IPS-20b (cell line): ENCODE results near the gene LRRC30.

ENCODE experiments used
- H3K27ac ChIP-seq: one replicate; pipeline ENCODE4 v1.5.1; 2013; ENCODE audit warnings: low read length
- H3K27me3 ChIP-seq: 2 replicates; pipeline ENCODE4 v1.6.1; 2013; ENCODE audit warnings: mild to moderate bottlenecking, low read length, inconsistent platforms; ENCODE audit not compliant: insufficient read depth
- H3K36me3 ChIP-seq: 2 replicates; pipeline ENCODE4 v1.6.1; 2013; ENCODE audit warnings: low read depth, mild to moderate bottlenecking, inconsistent platforms, low read length, moderate library complexity; ENCODE audit not compliant: insufficient read depth
- H3K4me1 ChIP-seq: 2 replicates; pipeline ENCODE4 v1.6.1; 2013; ENCODE audit warnings: mild to moderate bottlenecking, control low read depth, inconsistent platforms, low read length, moderate library complexity; ENCODE audit not compliant: insufficient read depth
- H3K4me3 ChIP-seq: 2 replicates; pipeline ENCODE4 v1.5.1; 2013; ENCODE audit warnings: mild to moderate bottlenecking, low read length, inconsistent platforms
- H3K9ac ChIP-seq: 2 replicates; pipeline ENCODE4 v1.6.1; 2013; ENCODE audit warnings: low read depth, mild to moderate bottlenecking, inconsistent platforms, low read length, moderate library complexity
- H3K9me3 ChIP-seq: 2 replicates; pipeline ENCODE4 v1.6.1; 2013; ENCODE audit warnings: mild to moderate bottlenecking, low read depth, low read length, inconsistent platforms; ENCODE audit not compliant: insufficient read depth

LRRC30 gene

GRCh38 chr18:7242926-7243325, 12.0 kb downstream of the LRRC30 start:
- no peaks in the 10 kb centered on the region for H3K36me3 ChIP-seq
- H3K9ac ChIP-seq = no peak overlapping the region
- H3K27ac ChIP-seq = no peak overlapping the region
- peaks cover 4% of the 10 kb centered on the region; the same call in 1 of the 2 replicates for H3K9me3 ChIP-seq
- no peaks in the 10 kb centered on the region for H3K27me3 ChIP-seq
- H3K4me3 ChIP-seq = no peak overlapping the region
- no peaks in the 10 kb centered on the region for H3K4me1 ChIP-seq

DNA sequence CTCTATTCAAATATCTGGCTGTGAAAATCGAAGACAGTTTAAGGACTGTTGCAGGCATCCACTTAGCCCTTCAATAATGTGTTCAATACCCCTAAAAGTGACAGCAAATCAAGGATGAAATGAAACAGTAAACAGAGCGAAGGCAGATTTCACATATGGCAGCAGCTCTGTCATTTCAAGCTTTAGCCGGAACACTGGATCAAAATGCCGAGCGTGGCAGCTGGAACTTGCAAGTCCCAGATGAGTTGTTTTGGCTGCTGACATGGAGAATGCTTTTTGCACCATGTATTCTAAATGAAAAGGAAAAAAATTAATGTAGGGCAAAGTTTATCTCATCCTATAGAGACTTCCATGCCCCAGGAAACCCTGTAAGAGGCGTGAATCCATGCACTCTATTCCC, 18.0 kb downstream of the LRRC30 start:
- Histone ChIP-seq H3K9me3 (no peaks in the 10 kb centered on the region), H3K27me3 (no peaks in the 10 kb centered on the region), H3K4me3 (no peak overlapping the region), H3K36me3 (no peaks in the 10 kb centered on the region), H3K4me1 (peaks cover 3% of the 10 kb centered on the region; the same call in 1 of the 2 replicates), H3K27ac (no peak overlapping the region), H3K9ac (no peak overlapping the region)

GRCh38 chr18:7254163-7254562, 23.3 kb downstream of the LRRC30 start:
- no peak overlapping the region for H3K27ac ChIP-seq
- no peak overlapping the region for H3K4me3 ChIP-seq
- H3K9me3 ChIP-seq = no peaks in the 10 kb centered on the region
- H3K9ac ChIP-seq = no peak overlapping the region
- H3K4me1 ChIP-seq = peaks cover 3% of the 10 kb centered on the region; the same call in 1 of the 2 replicates
- no peaks in the 10 kb centered on the region for H3K27me3 ChIP-seq
- no peaks in the 10 kb centered on the region for H3K36me3 ChIP-seq

DNA sequence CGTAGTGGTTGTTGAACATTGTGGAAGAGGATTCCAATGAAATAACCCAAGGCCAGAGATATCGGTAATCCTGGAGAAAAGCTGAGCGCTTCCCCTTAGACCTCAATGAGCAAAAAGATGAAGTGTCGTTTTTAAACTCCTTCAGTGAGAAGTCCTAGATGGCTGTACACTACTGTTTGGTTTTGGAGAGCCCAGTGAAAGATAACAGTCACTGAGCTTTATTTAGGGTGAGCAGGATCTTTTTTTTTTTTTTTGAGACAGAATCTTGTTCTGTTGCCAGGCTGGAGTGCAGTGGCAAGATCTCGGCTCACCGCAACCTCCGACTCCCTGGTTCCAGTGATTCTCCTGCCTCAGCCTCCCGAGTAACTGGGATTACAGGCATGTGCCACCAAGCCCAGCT, 24.2 kb downstream of the LRRC30 start:
- Histone ChIP-seq H3K9ac (no peak overlapping the region), H3K27me3 (no peaks in the 10 kb centered on the region), H3K4me3 (no peak overlapping the region), H3K4me1 (peaks cover 3% of the 10 kb centered on the region; the same call in 1 of the 2 replicates), H3K36me3 (no peaks in the 10 kb centered on the region), H3K9me3 (no peaks in the 10 kb centered on the region), H3K27ac (no peak overlapping the region)

DNA sequence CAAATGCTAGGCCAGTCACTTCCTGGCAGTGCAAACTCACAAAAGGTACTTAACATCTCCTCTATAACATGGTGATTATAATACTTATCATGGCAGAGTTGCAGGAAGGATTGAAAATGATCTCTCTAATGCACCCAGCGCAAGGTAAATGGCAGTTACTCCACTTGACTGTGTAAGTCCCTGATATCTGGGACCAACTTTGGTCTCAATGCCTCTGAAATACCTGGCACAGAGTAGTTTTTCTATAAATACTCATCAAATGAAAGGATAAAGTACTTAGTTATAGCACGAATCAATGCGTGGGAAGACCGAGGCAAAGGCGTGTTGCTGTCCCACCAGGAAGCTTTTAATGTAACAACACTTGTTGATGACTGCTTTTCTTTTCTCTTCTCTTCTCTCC, 24.8 kb downstream of the LRRC30 start:
- no peaks in the 10 kb centered on the region for H3K27me3 ChIP-seq
- peaks cover 3% of the 10 kb centered on the region; the same call in 1 of the 2 replicates for H3K4me1 ChIP-seq
- H3K36me3 ChIP-seq = no peaks in the 10 kb centered on the region
- no peaks in the 10 kb centered on the region for H3K9me3 ChIP-seq
- no peak overlapping the region for H3K4me3 ChIP-seq
- no peak overlapping the region for H3K27ac ChIP-seq
- H3K9ac ChIP-seq = no peak overlapping the region

DNA sequence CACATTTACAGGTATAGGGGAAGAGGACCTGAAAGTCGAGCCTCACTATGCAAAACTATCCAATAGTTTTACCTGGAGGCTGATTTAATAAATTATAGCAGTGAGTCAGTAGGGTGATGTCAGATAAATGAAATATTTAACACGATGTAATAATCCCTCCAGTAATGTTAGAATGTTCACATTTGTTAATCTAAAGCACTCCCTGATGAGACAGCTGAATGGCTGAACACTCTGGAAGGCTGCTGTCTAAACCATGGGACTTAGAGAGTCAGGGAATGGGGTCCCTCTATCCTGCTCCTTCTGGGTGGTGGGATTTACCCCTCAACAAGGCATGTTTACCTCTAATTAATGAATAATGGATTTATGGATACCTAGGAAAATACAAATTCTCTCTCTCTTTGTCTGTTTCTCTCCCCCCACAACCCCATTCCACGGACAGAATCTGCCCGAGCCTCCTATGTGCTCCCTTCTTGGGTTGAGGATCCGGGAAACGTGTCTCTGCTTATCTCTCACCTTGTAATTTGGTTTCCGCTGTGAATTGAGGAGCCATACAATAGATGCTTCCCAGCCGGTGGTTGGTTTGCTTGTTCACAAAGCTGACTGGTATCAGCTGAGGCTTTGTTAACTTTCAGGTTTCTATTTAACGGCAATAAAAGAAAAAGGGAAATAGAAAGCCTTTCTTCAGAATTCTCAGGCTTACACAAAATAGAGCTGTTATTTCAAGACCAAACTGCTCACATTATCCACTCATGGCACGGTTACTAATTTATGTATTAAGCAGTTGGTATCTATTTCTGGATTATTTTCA, 25.9 kb downstream of the LRRC30 start:
- H3K27me3 ChIP-seq = no peaks in the 10 kb centered on the region
- H3K27ac ChIP-seq = no peak overlapping the region
- no peaks in the 10 kb centered on the region for H3K9me3 ChIP-seq
- H3K4me1 ChIP-seq = peaks cover 3% of the 10 kb centered on the region; the same call in 1 of the 2 replicates
- H3K4me3 ChIP-seq = no peak overlapping the region
- no peaks in the 10 kb centered on the region for H3K36me3 ChIP-seq
- H3K9ac ChIP-seq = no peak overlapping the region

DNA sequence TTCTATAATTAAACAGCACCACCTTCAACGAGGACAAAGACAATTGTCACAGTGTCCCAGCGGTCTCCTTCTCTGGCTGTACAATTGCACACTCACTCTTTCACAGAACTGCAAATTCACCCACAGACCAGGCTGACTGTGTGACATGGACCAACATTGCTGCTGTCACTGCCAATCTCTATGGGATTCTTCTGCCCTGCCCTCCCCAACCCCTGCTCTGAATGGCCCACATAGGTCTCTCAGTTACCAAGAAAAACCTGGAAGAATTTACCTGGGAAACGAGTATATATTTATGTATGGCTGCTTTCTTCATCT, 26.5 kb downstream of the LRRC30 start:
- Histone ChIP-seq H3K4me3 (no peak overlapping the region), H3K27ac (no peak overlapping the region), H3K4me1 (peaks cover under 1% of the 10 kb centered on the region; the same call in 1 of the 2 replicates), H3K9ac (no peak overlapping the region), H3K9me3 (no peaks in the 10 kb centered on the region), H3K36me3 (no peaks in the 10 kb centered on the region), H3K27me3 (no peaks in the 10 kb centered on the region)

- Histone ChIP-seq H3K9me3 (no peaks in the 10 kb centered on the region), H3K9ac (no peak overlapping the region), H3K27me3 (no peaks in the 10 kb centered on the region), H3K4me3 (no peak overlapping the region), H3K36me3 (no peaks in the 10 kb centered on the region), H3K4me1 (no peaks in the 10 kb centered on the region; the same call in 1 of the 2 replicates), H3K27ac (no peak overlapping the region)
Observed at GRCh38 chr18:7259475-7259874, 28.6 kb downstream of the LRRC30 start.

DNA sequence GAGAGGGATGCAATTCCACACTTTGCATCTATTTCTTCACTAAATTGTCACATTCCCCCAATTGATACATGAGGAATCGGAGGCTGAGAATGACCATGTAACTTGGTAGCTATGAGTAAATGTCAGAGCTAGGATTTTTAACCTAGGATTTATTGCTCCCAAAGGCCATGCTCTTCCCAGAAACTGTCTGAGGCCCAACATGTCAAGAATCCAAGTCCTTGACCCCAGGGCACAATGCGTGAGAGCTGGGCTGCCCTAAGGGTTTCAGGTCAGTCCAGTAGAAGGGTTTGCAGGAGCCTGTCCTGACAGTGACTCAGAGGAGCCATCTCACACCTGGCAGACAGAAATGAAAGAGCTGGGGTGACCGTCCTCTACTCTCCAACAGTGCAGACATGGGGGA, 30.3 kb downstream of the LRRC30 start:
- Histone ChIP-seq H3K27ac (no peak overlapping the region), H3K4me3 (no peak overlapping the region), H3K27me3 (no peaks in the 10 kb centered on the region), H3K9me3 (no peaks in the 10 kb centered on the region), H3K36me3 (no peaks in the 10 kb centered on the region), H3K9ac (no peak overlapping the region), H3K4me1 (no peaks in the 10 kb centered on the region; the same call in 1 of the 2 replicates)

DNA sequence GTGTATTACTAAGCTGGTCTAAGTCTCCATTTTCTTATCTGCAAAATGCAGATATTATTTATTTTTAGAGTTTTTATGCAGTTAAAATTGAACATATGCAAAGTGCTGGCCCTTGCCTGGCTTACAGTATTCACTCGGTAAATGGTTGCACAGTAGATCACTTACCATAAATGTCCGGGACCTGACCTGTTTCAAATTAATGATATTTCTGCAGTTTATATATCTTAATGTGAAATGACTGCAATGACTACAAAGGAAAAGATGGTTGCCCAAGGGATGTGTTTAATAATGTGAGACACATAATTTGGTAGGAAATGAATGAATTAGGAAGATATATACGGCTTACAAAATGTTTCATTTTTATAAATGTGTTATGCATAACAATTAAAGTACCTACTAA, 37.1 kb downstream of the LRRC30 start:
- H3K4me1 ChIP-seq = no peaks in the 10 kb centered on the region
- H3K36me3 ChIP-seq = no peaks in the 10 kb centered on the region
- H3K27ac ChIP-seq = no peak overlapping the region
- no peaks in the 10 kb centered on the region for H3K9me3 ChIP-seq
- H3K27me3 ChIP-seq = no peaks in the 10 kb centered on the region
- no peak overlapping the region for H3K9ac ChIP-seq
- H3K4me3 ChIP-seq = no peak overlapping the region

DNA sequence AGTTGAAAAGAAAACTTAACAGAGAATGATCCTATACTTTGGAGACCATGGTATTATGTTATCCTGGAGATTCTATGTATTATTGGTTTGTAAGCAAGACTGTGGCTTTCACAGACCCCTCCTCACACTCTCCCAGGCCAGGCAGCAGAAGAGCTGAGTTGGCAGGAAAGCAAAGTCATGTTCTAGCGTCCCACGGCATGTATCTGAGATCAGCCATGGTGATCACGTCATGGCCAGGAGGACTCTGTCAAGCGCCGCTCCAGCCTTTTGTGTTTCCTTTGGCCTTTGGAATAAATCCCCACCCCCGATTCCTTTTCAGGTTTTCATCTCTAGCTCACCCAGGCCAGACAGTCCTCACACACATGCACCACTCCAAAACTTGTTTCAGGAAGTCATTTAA, 39.1 kb downstream of the LRRC30 start:
- Histone ChIP-seq H3K27ac (no peak overlapping the region), H3K36me3 (no peaks in the 10 kb centered on the region), H3K4me3 (no peak overlapping the region), H3K9me3 (no peaks in the 10 kb centered on the region), H3K9ac (no peak overlapping the region), H3K4me1 (no peaks in the 10 kb centered on the region), H3K27me3 (no peaks in the 10 kb centered on the region)

DNA sequence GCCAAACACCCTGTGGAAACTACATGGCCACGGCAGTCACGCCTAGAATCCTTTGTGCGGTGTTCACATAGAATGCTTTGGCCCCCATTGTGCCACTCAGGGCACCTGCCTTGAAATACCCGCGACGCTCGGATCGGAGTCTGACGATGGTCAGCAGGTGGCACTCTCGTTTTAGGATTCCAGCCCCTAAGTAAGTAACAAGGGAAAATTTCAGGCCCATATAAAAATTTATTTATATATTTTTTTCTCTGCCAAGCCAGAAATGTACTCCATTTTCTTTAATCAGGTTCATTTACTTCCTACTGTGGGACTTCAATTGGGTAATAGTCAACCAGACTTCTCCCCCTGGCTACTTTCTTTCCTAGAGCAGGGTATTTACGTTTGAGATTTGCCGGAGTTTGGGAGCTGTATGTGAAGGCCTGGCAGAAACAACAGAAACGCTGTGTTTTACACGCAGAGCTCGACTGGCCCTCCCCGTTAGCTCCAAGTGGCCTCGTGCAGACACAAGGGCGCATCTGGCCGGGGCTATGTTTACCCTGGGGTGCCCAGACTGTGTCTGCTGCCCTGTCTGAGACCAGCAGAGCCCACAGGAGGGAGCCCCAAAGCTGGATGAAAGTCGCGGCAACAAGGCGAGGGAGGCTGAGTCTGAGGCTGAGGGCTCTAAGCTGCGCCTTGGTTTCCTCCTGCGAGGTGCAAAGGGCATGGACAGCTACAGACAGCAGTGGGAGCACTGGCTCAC, 41.6 kb downstream of the LRRC30 start:
- Histone ChIP-seq H3K36me3 (no peaks in the 10 kb centered on the region), H3K27ac (no peak overlapping the region), H3K27me3 (no peaks in the 10 kb centered on the region), H3K9ac (no peak overlapping the region), H3K9me3 (no peaks in the 10 kb centered on the region), H3K4me3 (no peak overlapping the region), H3K4me1 (no peaks in the 10 kb centered on the region)
